ENCODE measurements around the gene ABCF3. TPM values are rescaled to one million over a fixed set of nuclear protein-coding genes. Genes with fewer than 3 reads are reported as not detected.

ABCF3 gene
- total RNA-seq, 2 donors from 2014 or later, result 62.9 to 103 TPM

DNA sequence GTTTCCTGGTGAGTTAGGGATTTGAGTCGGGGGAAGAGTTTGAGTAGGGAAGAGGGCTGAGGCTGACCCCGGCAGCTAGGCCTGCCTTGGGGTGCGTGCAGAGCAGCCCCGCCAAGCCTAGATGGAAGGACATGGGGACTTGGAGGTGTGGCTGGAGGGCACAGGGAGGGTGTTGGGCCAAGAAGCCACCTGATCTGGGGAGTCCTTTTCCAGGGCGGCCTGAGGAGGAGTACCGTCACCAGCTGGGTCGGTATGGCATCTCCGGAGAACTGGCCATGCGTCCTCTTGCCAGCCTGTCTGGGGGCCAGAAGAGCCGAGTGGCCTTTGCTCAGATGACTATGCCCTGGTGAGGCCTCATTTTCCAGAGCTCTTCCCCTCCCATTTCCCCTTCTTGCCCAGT, 6.9 kb downstream of the ABCF3 start:
- intact Hi-C loops (cut with DNase I), result no loop called here
- peaks cover 13 to 38% of the 10 kb centered on the region in 2 donors for H3K36me3 ChIP-seq
- no peaks in the 10 kb centered on the region for H3K27me3 ChIP-seq (replicated peaks; ENCODE audit: insufficient read depth)
- TF ChIP-seq, protein P1, sequence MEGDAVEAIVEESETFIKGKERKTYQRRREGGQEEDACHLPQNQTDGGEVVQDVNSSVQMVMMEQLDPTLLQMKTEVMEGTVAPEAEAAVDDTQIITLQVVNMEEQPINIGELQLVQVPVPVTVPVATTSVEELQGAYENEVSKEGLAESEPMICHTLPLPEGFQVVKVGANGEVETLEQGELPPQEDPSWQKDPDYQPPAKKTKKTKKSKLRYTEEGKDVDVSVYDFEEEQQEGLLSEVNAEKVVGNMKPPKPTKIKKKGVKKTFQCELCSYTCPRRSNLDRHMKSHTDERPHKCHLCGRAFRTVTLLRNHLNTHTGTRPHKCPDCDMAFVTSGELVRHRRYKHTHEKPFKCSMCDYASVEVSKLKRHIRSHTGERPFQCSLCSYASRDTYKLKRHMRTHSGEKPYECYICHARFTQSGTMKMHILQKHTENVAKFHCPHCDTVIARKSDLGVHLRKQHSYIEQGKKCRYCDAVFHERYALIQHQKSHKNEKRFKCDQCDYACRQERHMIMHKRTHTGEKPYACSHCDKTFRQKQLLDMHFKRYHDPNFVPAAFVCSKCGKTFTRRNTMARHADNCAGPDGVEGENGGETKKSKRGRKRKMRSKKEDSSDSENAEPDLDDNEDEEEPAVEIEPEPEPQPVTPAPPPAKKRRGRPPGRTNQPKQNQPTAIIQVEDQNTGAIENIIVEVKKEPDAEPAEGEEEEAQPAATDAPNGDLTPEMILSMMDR (IDR thresholded peaks at IDR 0.05), result no peak
- TF ChIP-seq POLR2A (IDR thresholded peaks at IDR 0.05), result no peak
- no peak for TF ChIP-seq POLR2AphosphoS5 (IDR thresholded peaks at IDR 0.05)
- H3K9me3 ChIP-seq, result no peaks in the 10 kb centered on the region
- DNase-seq (ENCODE audit: low spot score), result no peak
- no peak overlapping the region for H3K27ac ChIP-seq
- H3K4me3 ChIP-seq, result no peak overlapping the region
- WGBS, result 96% methylated on average over 10 of the region's 10 CpGs
- H3K4me1 ChIP-seq (replicated peaks), result peaks cover 3% of the 10 kb centered on the region

DNA sequence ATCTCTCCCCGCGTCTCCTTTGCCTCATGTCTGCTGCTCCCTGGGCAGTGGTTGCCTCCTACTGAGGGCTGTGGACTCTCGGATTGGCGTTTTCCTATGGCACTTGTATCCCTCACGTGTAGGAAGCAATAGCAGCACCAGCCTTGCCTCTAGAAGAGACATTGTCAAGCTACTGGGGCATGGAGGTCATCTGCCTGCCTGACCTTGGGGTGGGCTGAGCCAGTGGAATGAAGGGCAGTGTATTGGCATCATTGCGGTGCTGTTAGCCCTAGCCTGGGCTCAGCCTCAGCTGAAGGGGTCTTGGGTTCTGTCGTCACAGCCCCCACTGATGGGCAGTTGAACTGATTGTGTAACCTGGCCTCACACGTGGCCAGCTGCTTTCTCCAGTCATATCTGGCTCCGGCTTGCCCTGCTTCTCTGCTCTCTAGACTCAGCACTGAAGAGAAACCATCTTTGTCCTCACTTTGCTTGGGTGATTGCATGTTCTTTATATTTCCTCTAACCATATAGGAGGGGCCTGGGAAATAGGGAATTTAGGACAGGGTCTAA, 8.1 kb downstream of the ABCF3 start:
- H3K27ac ChIP-seq, result no peak overlapping the region
- no peaks in the 10 kb centered on the region for H3K9me3 ChIP-seq
- DNase-seq (ENCODE audit: low spot score), result no peak
- H3K4me1 ChIP-seq (replicated peaks), result no peaks in the 10 kb centered on the region
- 95% methylated on average over 9 of the region's 9 CpGs for WGBS
- H3K27me3 ChIP-seq (replicated peaks; ENCODE audit: insufficient read depth), result no peaks in the 10 kb centered on the region
- intact Hi-C loops (cut with DNase I), result no loop called here
- TF ChIP-seq POLR2AphosphoS5 (IDR thresholded peaks at IDR 0.05) (no peak), POLR2A (IDR thresholded peaks at IDR 0.05) (no peak)
- TF ChIP-seq, protein P1 (IDR thresholded peaks at IDR 0.05), result no peak
- peaks cover 13 to 31% of the 10 kb centered on the region in 2 donors for H3K36me3 ChIP-seq
- no peak overlapping the region for H3K4me3 ChIP-seq

DNA sequence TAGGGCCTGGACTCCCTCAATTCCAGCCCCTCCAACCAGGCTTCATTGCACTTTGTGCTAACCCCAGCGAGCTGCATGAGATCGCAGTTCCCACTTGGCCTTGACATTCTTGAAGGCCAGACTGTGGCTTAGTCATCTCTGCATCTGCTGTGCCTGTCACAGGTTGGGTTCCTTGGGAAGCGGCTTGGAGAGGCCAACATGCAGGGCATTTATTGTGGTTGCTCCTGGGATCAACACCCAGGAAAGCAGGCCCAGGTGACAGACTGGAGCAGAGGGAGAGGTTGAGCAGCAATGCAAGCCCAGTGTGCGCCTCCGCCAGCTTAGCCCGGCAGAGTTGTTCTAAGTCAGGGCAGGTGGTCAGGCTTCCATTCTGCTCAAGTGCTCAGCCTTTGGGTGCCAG, 10.5 kb downstream of the ABCF3 start:
- no peaks in the 10 kb centered on the region for H3K9me3 ChIP-seq
- intact Hi-C loops (cut with DNase I), result no loop called here
- no peak for TF ChIP-seq POLR2A (IDR thresholded peaks at IDR 0.05)
- TF ChIP-seq, protein P1 (IDR thresholded peaks at IDR 0.05), result no peak
- TF ChIP-seq POLR2AphosphoS5 (IDR thresholded peaks at IDR 0.05), result no peak
- no peaks in the 10 kb centered on the region for H3K27me3 ChIP-seq (replicated peaks; ENCODE audit: insufficient read depth)
- H3K36me3 ChIP-seq, result peaks cover 13 to 20% of the 10 kb centered on the region in 2 donors
- H3K4me3 ChIP-seq, result no peak overlapping the region
- 95% methylated on average over 6 of the region's 6 CpGs for WGBS
- no peak for DNase-seq (ENCODE audit: low spot score)
- no peak overlapping the region for H3K27ac ChIP-seq
- no peaks in the 10 kb centered on the region for H3K4me1 ChIP-seq (replicated peaks)

DNA sequence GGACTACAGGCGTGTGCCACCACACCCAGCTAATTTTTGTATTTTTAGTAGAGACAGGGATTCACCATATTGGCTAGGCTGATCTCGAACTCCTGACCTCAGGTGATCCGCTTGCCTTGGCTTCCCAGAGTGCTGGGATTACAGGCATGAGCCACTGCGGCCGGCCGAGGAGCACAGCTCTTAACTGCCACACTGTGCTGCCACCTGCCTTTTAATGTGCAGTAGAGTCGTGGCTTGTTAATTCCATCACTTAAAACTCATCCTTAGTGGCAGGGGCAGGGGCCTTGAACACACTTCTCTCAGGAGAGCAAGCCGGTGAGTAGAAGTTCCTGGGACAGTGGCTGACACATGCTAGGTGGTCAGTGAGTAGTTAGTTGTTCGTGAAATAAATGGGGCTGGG, 12.5 kb downstream of the ABCF3 start:
- H3K4me3 ChIP-seq, result no peak overlapping the region
- intact Hi-C loops (cut with DNase I), result no loop called here
- H3K27me3 ChIP-seq (replicated peaks; ENCODE audit: insufficient read depth), result no peaks in the 10 kb centered on the region
- DNase-seq (ENCODE audit: low spot score), result no peak
- WGBS, result 88% methylated on average over 9 of the region's 9 CpGs
- no peak overlapping the region for H3K27ac ChIP-seq
- H3K36me3 ChIP-seq, result peaks cover 7 to 8% of the 10 kb centered on the region in 2 donors
- no peaks in the 10 kb centered on the region for H3K9me3 ChIP-seq
- H3K4me1 ChIP-seq (replicated peaks), result no peaks in the 10 kb centered on the region
- TF ChIP-seq POLR2A (IDR thresholded peaks at IDR 0.05), result no peak
- TF ChIP-seq POLR2AphosphoS5 (IDR thresholded peaks at IDR 0.05), result no peak
- TF ChIP-seq, protein P1 (IDR thresholded peaks at IDR 0.05), result no peak

DNA sequence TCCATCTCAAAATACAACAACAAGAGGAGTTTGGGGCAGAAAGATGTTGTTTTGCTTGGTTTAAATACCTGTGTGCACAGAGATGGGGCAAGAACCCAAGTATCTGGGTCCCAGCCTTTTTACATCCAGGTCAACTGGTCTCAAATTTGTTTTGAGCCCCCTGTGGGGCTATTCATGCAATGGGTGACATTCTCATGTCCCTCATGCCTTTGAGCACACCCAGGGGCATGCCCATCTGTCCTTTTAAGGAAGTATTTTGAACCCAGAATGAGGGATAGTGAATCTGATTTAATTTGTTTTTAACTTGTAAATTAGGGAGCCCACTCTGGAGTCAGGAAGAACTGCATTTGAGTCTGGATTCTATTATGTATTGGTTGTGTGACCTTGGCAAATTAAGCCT, 14.8 kb downstream of the ABCF3 start:
- Histone ChIP-seq H3K27me3 (replicated peaks; ENCODE audit: insufficient read depth) (no peaks in the 10 kb centered on the region), H3K4me3 (no peak overlapping the region), H3K36me3 (no peaks in the 10 kb centered on the region), H3K9me3 (no peaks in the 10 kb centered on the region), H3K4me1 (replicated peaks) (no peaks in the 10 kb centered on the region), H3K27ac (no peak overlapping the region)
- no peak for DNase-seq (ENCODE audit: low spot score)
- intact Hi-C loops (cut with DNase I), result no loop called here
- no peak for TF ChIP-seq POLR2AphosphoS5 (IDR thresholded peaks at IDR 0.05)
- TF ChIP-seq, protein P1 (IDR thresholded peaks at IDR 0.05), result no peak

Data from prostate gland (tissue), 2 donors.